Neural crest cell (in vitro differentiated cells): Measurements from ENCODE around the gene CFDP1. TPM values are rescaled to one million over a fixed set of nuclear protein-coding genes. Genes with fewer than 3 reads are reported as not detected.

Experiments used
- DNase-seq: peaks from one replicate; pipeline ENCODE4 v3.0.0; 2021; ENCODE audit warnings: low read depth, mixed read lengths, low spot score
- H3K27ac Mint-ChIP-seq: one replicate; pipeline ENCODE4 v1.8.0; 2021; ENCODE audit warnings: mild to moderate bottlenecking, mixed read lengths; ENCODE audit not compliant: unreplicated experiment
- H3K27me3 Mint-ChIP-seq: 2 replicates; pipeline ENCODE4 v1.8.0; 2021; ENCODE audit warnings: low read depth, mild to moderate bottlenecking, mixed read lengths
- H3K36me3 Mint-ChIP-seq: 2 replicates; pipeline ENCODE4 v1.8.0; 2021; ENCODE audit warnings: low read depth, mild to moderate bottlenecking, mixed read lengths
- H3K4me1 Mint-ChIP-seq: 2 replicates; pipeline ENCODE4 v1.8.0; 2021; ENCODE audit warnings: mixed read lengths
- H3K4me3 Mint-ChIP-seq: one replicate; pipeline ENCODE4 v1.8.0; 2021; ENCODE audit warnings: mild to moderate bottlenecking, mixed read lengths
- H3K9me3 Mint-ChIP-seq: 2 replicates; pipeline ENCODE4 v1.8.0; 2021; ENCODE audit warnings: mixed read lengths
- CTCF ChIP-seq: fragments of 200-600 bp; sonication (generic); conservative IDR thresholded peaks from 2 replicates; pipeline ENCODE4 v1.5.0; 2021; ENCODE audit warnings: antibody characterized with exemption, mild to moderate bottlenecking
- total RNA-seq: library from RNA; stranded (reverse); gene quantifications from 2 replicates; pipeline ENCODE4 v1.2.1, GENCODE V29; 2021

The CFDP1 gene
- total RNA-seq, 1 donor from 2014 or later: 99.8 TPM

- Mint-ChIP-seq H3K4me1 (peaks cover 26% of the 10 kb centered on the region), H3K9me3 (no peaks in the 10 kb centered on the region), H3K4me3 (no peak overlapping the region), H3K27me3 (no peaks in the 10 kb centered on the region), H3K27ac (no peak overlapping the region), H3K36me3 (no peaks in the 10 kb centered on the region)
- DNase-seq: no peak
- TF ChIP-seq CTCF: no peak
Measured at GRCh38 chr16:75423723-75424104, 9.6 kb downstream of the CFDP1 start.

GRCh38 chr16:75421820-75422126, 11.5 kb downstream of the CFDP1 start:
- TF ChIP-seq CTCF: no peak
- peaks cover 27% of the 10 kb centered on the region for H3K4me1 Mint-ChIP-seq
- no peaks in the 10 kb centered on the region for H3K27me3 Mint-ChIP-seq
- no peak overlapping the region for H3K27ac Mint-ChIP-seq
- DNase-seq: no peak
- H3K36me3 Mint-ChIP-seq: no peaks in the 10 kb centered on the region
- no peaks in the 10 kb centered on the region for H3K9me3 Mint-ChIP-seq
- H3K4me3 Mint-ChIP-seq: no peak overlapping the region

- Mint-ChIP-seq H3K27ac (peak overlapping the region; percentile 27), H3K4me3 (no peak overlapping the region), H3K9me3 (no peaks in the 10 kb centered on the region), H3K27me3 (no peaks in the 10 kb centered on the region), H3K36me3 (no peaks in the 10 kb centered on the region), H3K4me1 (peaks cover 27% of the 10 kb centered on the region)
- no peak for TF ChIP-seq CTCF
- peak; percentile 57 for DNase-seq
Measured at GRCh38 chr16:75420987-75421819, 12.1 kb downstream of the CFDP1 start.

- Mint-ChIP-seq H3K4me3 (no peak overlapping the region), H3K27ac (no peak overlapping the region), H3K36me3 (peaks cover 4% of the 10 kb centered on the region), H3K9me3 (no peaks in the 10 kb centered on the region), H3K27me3 (no peaks in the 10 kb centered on the region), H3K4me1 (peaks cover 47% of the 10 kb centered on the region)
- no peak for TF ChIP-seq CTCF
- DNase-seq: no peak
Measured at GRCh38 chr16:75416904-75417565, 16.3 kb downstream of the CFDP1 start.

- peaks cover 4% of the 10 kb centered on the region for H3K36me3 Mint-ChIP-seq
- peaks cover 31% of the 10 kb centered on the region for H3K4me1 Mint-ChIP-seq
- DNase-seq: no peak
- H3K27ac Mint-ChIP-seq: no peak overlapping the region
- no peak for TF ChIP-seq CTCF
- H3K4me3 Mint-ChIP-seq: no peak overlapping the region
- H3K27me3 Mint-ChIP-seq: no peaks in the 10 kb centered on the region
- H3K9me3 Mint-ChIP-seq: no peaks in the 10 kb centered on the region
Measured at GRCh38 chr16:75415169-75415905, 18.0 kb downstream of the CFDP1 start.
